ENCODE measurements around the gene PTTG1IP. TPM values are rescaled to one million over a fixed set of nuclear protein-coding genes. Genes with fewer than 3 reads are reported as not detected.

The PTTG1IP gene
- total RNA-seq, 2 experiments from 2014 or later: 38.9 to 58.1 TPM

- H3K27ac ChIP-seq (ENCODE audit: low read depth, low read length, poor library complexity, severe bottlenecking): peak overlapping the region; percentile 64
- peak overlapping the region; percentile 81 for H3K4me3 ChIP-seq (ENCODE audit: low read depth, low read length, poor library complexity, severe bottlenecking)
- no peaks in the 10 kb centered on the region for H3K9me3 ChIP-seq (ENCODE audit: low read length)
- no peak overlapping the region for H2AFZ ChIP-seq (ENCODE audit: low read length)
- BruUV-seq (replicated peaks): no TSS peak
- H3K9me2 ChIP-seq (ENCODE audit: insufficient read depth, low read length): no peaks in the 10 kb centered on the region
- H3K36me3 ChIP-seq (ENCODE audit: insufficient read depth, low read length): peaks cover 79% of the 10 kb centered on the region
- POLR2A ChIA-PET: interaction anchor here (0.8 to 0.9 kb wide), 2 partner anchors 73 to 136 kb away, joined by 3 to 4 read pairs; no protein-coding TSS in a partner anchor
- H4K20me1 ChIP-seq (ENCODE audit: insufficient read depth, low read length): peaks cover 13% of the 10 kb centered on the region
- peak overlapping the region; percentile 73 for H3K4me2 ChIP-seq (ENCODE audit: low read length)
- peaks cover 72% of the 10 kb centered on the region for H3K79me2 ChIP-seq (ENCODE audit: insufficient read depth, low read depth, low read length)
- TF ChIP-seq, protein P1, sequence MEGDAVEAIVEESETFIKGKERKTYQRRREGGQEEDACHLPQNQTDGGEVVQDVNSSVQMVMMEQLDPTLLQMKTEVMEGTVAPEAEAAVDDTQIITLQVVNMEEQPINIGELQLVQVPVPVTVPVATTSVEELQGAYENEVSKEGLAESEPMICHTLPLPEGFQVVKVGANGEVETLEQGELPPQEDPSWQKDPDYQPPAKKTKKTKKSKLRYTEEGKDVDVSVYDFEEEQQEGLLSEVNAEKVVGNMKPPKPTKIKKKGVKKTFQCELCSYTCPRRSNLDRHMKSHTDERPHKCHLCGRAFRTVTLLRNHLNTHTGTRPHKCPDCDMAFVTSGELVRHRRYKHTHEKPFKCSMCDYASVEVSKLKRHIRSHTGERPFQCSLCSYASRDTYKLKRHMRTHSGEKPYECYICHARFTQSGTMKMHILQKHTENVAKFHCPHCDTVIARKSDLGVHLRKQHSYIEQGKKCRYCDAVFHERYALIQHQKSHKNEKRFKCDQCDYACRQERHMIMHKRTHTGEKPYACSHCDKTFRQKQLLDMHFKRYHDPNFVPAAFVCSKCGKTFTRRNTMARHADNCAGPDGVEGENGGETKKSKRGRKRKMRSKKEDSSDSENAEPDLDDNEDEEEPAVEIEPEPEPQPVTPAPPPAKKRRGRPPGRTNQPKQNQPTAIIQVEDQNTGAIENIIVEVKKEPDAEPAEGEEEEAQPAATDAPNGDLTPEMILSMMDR (conservative IDR thresholded peaks at IDR 0.05; ENCODE audit: low read length): peak; percentile 91
- no peak for TF ChIP-seq EZH2phosphoT487 (IDR thresholded peaks at IDR 0.05; ENCODE audit: borderline replicate concordance, low read depth, low read length)
- DNase-seq (ENCODE audit: low spot score): peak; percentile 68
- H3K4me1 ChIP-seq (ENCODE audit: insufficient read depth, low read length, poor library complexity, severe bottlenecking): peaks cover 33% of the 10 kb centered on the region
- CTCF ChIA-PET (ENCODE audit: unreplicated experiment): no interaction called here
- intact Hi-C loops (cut with micrococcal nuclease; ENCODE audit: unreplicated experiment): loop anchor here (2.0 kb wide), 1 partner anchor 73 kb away; the partner anchor contains the start of gene PTTG1IP
Observed at GRCh38 chr21:44800103-44800502, 73.4 kb downstream of the PTTG1IP start.

GRCh38 chr21:44799646-44800045 lies 73.8 kb downstream of the PTTG1IP start:
- CTCF ChIA-PET (ENCODE audit: unreplicated experiment): no interaction called here
- POLR2A ChIA-PET: interaction anchor here (0.8 to 0.9 kb wide), 2 partner anchors 73 to 136 kb away, joined by 3 to 4 read pairs; no protein-coding TSS in a partner anchor
- peak overlapping the region; percentile 81 for H3K4me3 ChIP-seq (ENCODE audit: low read depth, low read length, poor library complexity, severe bottlenecking)

More at GRCh38 chr21:44799646-44800045, 73.8 kb downstream of the PTTG1IP start:
- intact Hi-C loops (cut with micrococcal nuclease; ENCODE audit: unreplicated experiment): loop anchor here (2.0 to 10.0 kb wide), 2 partner anchors 73 to 325 kb away; partner anchors contain the start of gene PTTG1IP
- H3K4me1 ChIP-seq (ENCODE audit: insufficient read depth, low read length, poor library complexity, severe bottlenecking): peaks cover 33% of the 10 kb centered on the region
- H3K36me3 ChIP-seq (ENCODE audit: insufficient read depth, low read length): peaks cover 78% of the 10 kb centered on the region
- peaks cover 13% of the 10 kb centered on the region for H4K20me1 ChIP-seq (ENCODE audit: insufficient read depth, low read length)
- H3K79me2 ChIP-seq (ENCODE audit: insufficient read depth, low read depth, low read length): peaks cover 77% of the 10 kb centered on the region
- no TSS peak for BruUV-seq (replicated peaks)
- DNase-seq (ENCODE audit: low spot score): no peak
- TF ChIP-seq, protein P1 (conservative IDR thresholded peaks at IDR 0.05; ENCODE audit: low read length): no peak
- TF ChIP-seq EZH2phosphoT487 (IDR thresholded peaks at IDR 0.05; ENCODE audit: borderline replicate concordance, low read depth, low read length): no peak
- H3K9me2 ChIP-seq (ENCODE audit: insufficient read depth, low read length): no peaks in the 10 kb centered on the region
- no peaks in the 10 kb centered on the region for H3K9me3 ChIP-seq (ENCODE audit: low read length)
- H3K4me2 ChIP-seq (ENCODE audit: low read length): peak overlapping the region; percentile 73
- H2AFZ ChIP-seq (ENCODE audit: low read length): no peak overlapping the region
- no peak overlapping the region for H3K27ac ChIP-seq (ENCODE audit: low read depth, low read length, poor library complexity, severe bottlenecking)

Other genes starting within 250 kb of the PTTG1IP start
- not detected in 2 replicates for gene KRTAP10-9, start 246.6 kb downstream of the PTTG1IP start, total RNA-seq (2014; rRNA removed; shearing (Covaris generic))
- not detected in 2 replicates for gene KRTAP10-9, start 246.6 kb downstream of the PTTG1IP start, total RNA-seq (2022)
- gene KRTAP10-10, start 236.3 kb downstream of the PTTG1IP start, total RNA-seq (2014; rRNA removed; shearing (Covaris generic)): not detected in 2 replicates
- gene KRTAP10-10, start 236.3 kb downstream of the PTTG1IP start, total RNA-seq (2022): not detected in 2 replicates
- not detected in 2 replicates for gene KRTAP10-11, start 227.3 kb downstream of the PTTG1IP start, total RNA-seq (2014; rRNA removed; shearing (Covaris generic))
- not detected in 2 replicates for gene KRTAP10-11, start 227.3 kb downstream of the PTTG1IP start, total RNA-seq (2022)
- gene KRTAP12-4, start 219.0 kb downstream of the PTTG1IP start, total RNA-seq (2014; rRNA removed; shearing (Covaris generic)): not detected in 2 replicates
- not detected in 2 replicates for gene KRTAP12-4, start 219.0 kb downstream of the PTTG1IP start, total RNA-seq (2022)
- not detected in 2 replicates for gene KRTAP12-3, start 215.8 kb downstream of the PTTG1IP start, total RNA-seq (2014; rRNA removed; shearing (Covaris generic))
- gene KRTAP12-3, start 215.8 kb downstream of the PTTG1IP start, total RNA-seq (2022): not detected in 2 replicates
- not detected in 2 replicates for gene KRTAP12-2, start 206.8 kb downstream of the PTTG1IP start, total RNA-seq (2014; rRNA removed; shearing (Covaris generic))
- gene KRTAP12-2, start 206.8 kb downstream of the PTTG1IP start, total RNA-seq (2022): not detected in 2 replicates
- gene KRTAP12-1, start 191.5 kb downstream of the PTTG1IP start, total RNA-seq (2014; rRNA removed; shearing (Covaris generic)): not detected in 2 replicates
- not detected in 2 replicates for gene KRTAP12-1, start 191.5 kb downstream of the PTTG1IP start, total RNA-seq (2022)
- not detected in 2 replicates for gene KRTAP10-12, start 176.5 kb downstream of the PTTG1IP start, total RNA-seq (2014; rRNA removed; shearing (Covaris generic))
- not detected in 2 replicates for gene KRTAP10-12, start 176.5 kb downstream of the PTTG1IP start, total RNA-seq (2022)
- not detected in 2 replicates for gene TSPEAR, start 162.1 kb downstream of the PTTG1IP start, total RNA-seq (2014; rRNA removed; shearing (Covaris generic))
- gene TSPEAR, start 162.1 kb downstream of the PTTG1IP start, total RNA-seq (2022): not detected in 2 replicates
- gene UBE2G2, start 71.9 kb downstream of the PTTG1IP start, total RNA-seq (2014; rRNA removed; shearing (Covaris generic)): 104 and 121 TPM in 2 replicates
- gene UBE2G2, start 71.9 kb downstream of the PTTG1IP start, total RNA-seq (2022): 137 and 141 TPM in 2 replicates
- gene SUMO3, start 55.6 kb downstream of the PTTG1IP start, total RNA-seq (2014; rRNA removed; shearing (Covaris generic)): 59.5 and 60.3 TPM in 2 replicates
- 85.5 and 94.6 TPM in 2 replicates for gene SUMO3, start 55.6 kb downstream of the PTTG1IP start, total RNA-seq (2022)
- gene ITGB2, start 47.2 kb upstream of the PTTG1IP start, total RNA-seq (2014; rRNA removed; shearing (Covaris generic)): 4.2 and 11.6 TPM in 2 replicates
- gene ITGB2, start 47.2 kb upstream of the PTTG1IP start, total RNA-seq (2022): 60.8 and 78.9 TPM in 2 replicates
- gene SLX9, start 66.3 kb upstream of the PTTG1IP start, total RNA-seq (2014; rRNA removed; shearing (Covaris generic)): 18.6 and 37.0 TPM in 2 replicates
- gene SLX9, start 66.3 kb upstream of the PTTG1IP start, total RNA-seq (2022): 53.3 and 61.6 TPM in 2 replicates
- 6.6 and 17.4 TPM in 2 replicates for gene ADARB1, start 200.9 kb upstream of the PTTG1IP start, total RNA-seq (2014; rRNA removed; shearing (Covaris generic))
- gene ADARB1, start 200.9 kb upstream of the PTTG1IP start, total RNA-seq (2022): 20.5 and 20.8 TPM in 2 replicates

Measured in OCI-LY7 (cell line).